Left forelimb (tissue), 1 donor: Measurements from ENCODE around the gene SNU13.
"Not testable (repeated sequence)": the region's sequence is repeated elsewhere in the genome, so short reads cannot be mapped to it uniquely, and the experiment has no call there.

ENCODE experiments used
- DNase-seq: peaks from one replicate; pipeline ENCODE4 v3.0.0-alpha.2; 2018; ENCODE audit warnings: low spot score

SNU13 gene

GRCh38 chr22:41688365-41689211, at the start of gene SNU13:
Gene SNU13, minus strand, starts transcription at chr22:41688867. Its CDS starts 71 bp downstream, at chr22:41688796.
- peak; percentile 92 for DNase-seq

- DNase-seq = not testable (repeated sequence)
Observed at GRCh38 chr22:41733241-41733640, 44.6 kb upstream of the SNU13 start.

GRCh38 chr22:41732096-41732772, 43.6 kb upstream of the SNU13 start:
- DNase-seq = no peak

- no peak for DNase-seq
Observed at GRCh38 chr22:41731609-41732008, 42.9 kb upstream of the SNU13 start.

GRCh38 chr22:41725510-41726110, 36.9 kb upstream of the SNU13 start:
- DNase-seq = no peak

GRCh38 chr22:41722496-41722895, 33.8 kb upstream of the SNU13 start:
- DNase-seq = no peak

- DNase-seq = no peak
Observed at GRCh38 chr22:41713004-41713403, 24.3 kb upstream of the SNU13 start.

GRCh38 chr22:41709341-41709740, 20.7 kb upstream of the SNU13 start:
- DNase-seq = no peak

- no peak for DNase-seq
Observed at GRCh38 chr22:41702763-41703162, 14.1 kb upstream of the SNU13 start.

- no peak for DNase-seq
Observed at GRCh38 chr22:41700108-41700364, 11.4 kb upstream of the SNU13 start.

- DNase-seq = peak; percentile 84
Observed at GRCh38 chr22:41699264-41700107, 10.8 kb upstream of the SNU13 start, which contains the start of gene MEI1. Gene MEI1, plus strand, starts transcription at chr22:41699503. Its CDS starts 36 bp downstream, at chr22:41699539.

GRCh38 chr22:41697126-41697775, 8.6 kb upstream of the SNU13 start:
- peak; percentile 95 for DNase-seq

- DNase-seq = no peak
Observed at GRCh38 chr22:41696703-41697102, 8.0 kb upstream of the SNU13 start.

GRCh38 chr22:41695211-41695610, 6.5 kb upstream of the SNU13 start:
- no peak for DNase-seq

- no peak for DNase-seq
Observed at GRCh38 chr22:41690476-41690875, 1.8 kb upstream of the SNU13 start.

- DNase-seq = no peak
Observed at GRCh38 chr22:41687901-41688364, 734 bp downstream of the SNU13 start.

- not testable (repeated sequence) for DNase-seq
Observed at GRCh38 chr22:41686890-41687289, 1.8 kb downstream of the SNU13 start.

GRCh38 chr22:41684194-41684593, 4.5 kb downstream of the SNU13 start:
- DNase-seq = no peak

- no peak for DNase-seq
Observed at GRCh38 chr22:41683616-41684015, 5.1 kb downstream of the SNU13 start.

GRCh38 chr22:41683052-41683451, 5.6 kb downstream of the SNU13 start:
- DNase-seq = no peak

GRCh38 chr22:41682033-41682807, 6.4 kb downstream of the SNU13 start:
- peak; percentile 92 for DNase-seq
